Measurements from ENCODE around the gene USP53. TPM values are rescaled to one million over a fixed set of nuclear protein-coding genes. Genes with fewer than 3 reads are reported as not detected.

Gene USP53
- total and polyA plus RNA-seq, 9 of the 15 experiments (the other 6 are each of a cell fraction or from before 2014, with no cell fraction given) = 2.9 to 9.6 (median 8.3) TPM

- TF ChIP-seq ZBTB40 (IDR thresholded peaks at IDR 0.05) = no peak
- TF ChIP-seq ZBTB40 (CRISPR knock-in tag; IDR thresholded peaks at IDR 0.05) = no peak
Measured at GRCh38 chr4:119206178-119206577, 6.3 kb upstream of the USP53 start (continued).
